RWPE2 (cell line): ENCODE data around the gene LPIN2.

ENCODE experiments used
- ATAC-seq: fragments of 200-7000 bp; cut with Tn5 transposase; 3 replicates; pipeline ENCODE4 v1.9.1; 2021; ENCODE audit warnings: low read depth
- DNase-seq: peaks from one replicate; pipeline ENCODE4 v3.0.0-alpha.2; 2020; ENCODE audit warnings: low spot score
- H3K27ac ChIP-seq: fragments of 450-650 bp; 2 replicates; pipeline ENCODE4 v1.5.1; 2017; ENCODE audit warnings: mild to moderate bottlenecking; ENCODE audit not compliant: poor library complexity, severe bottlenecking
- H3K27me3 ChIP-seq: fragments of 250-450 bp; sonication (Bioruptor Pico); 2 replicates; pipeline ENCODE4 v1.5.1; 2021; ENCODE audit warnings: mild to moderate bottlenecking, moderate library complexity; ENCODE audit not compliant: insufficient read depth, poor library complexity, severe bottlenecking
- H3K36me3 ChIP-seq: fragments of 250-450 bp; sonication (Bioruptor Pico); 2 replicates; pipeline ENCODE4 v1.5.1; 2020; ENCODE audit warnings: low read depth, mild to moderate bottlenecking, moderate library complexity
- H3K4me1 ChIP-seq: fragments of 250-450 bp; sonication (Bioruptor Pico); 2 replicates; pipeline ENCODE4 v1.5.1; 2021; ENCODE audit warnings: mild to moderate bottlenecking, moderate library complexity; ENCODE audit not compliant: insufficient read depth, poor library complexity, severe bottlenecking
- H3K4me3 ChIP-seq: fragments of 250-450 bp; sonication (Bioruptor Pico); 2 replicates; pipeline ENCODE4 v1.5.1; 2021; ENCODE audit warnings: mild to moderate bottlenecking, moderate library complexity; ENCODE audit not compliant: severe bottlenecking
- H3K9me3 ChIP-seq: fragments of 250-450 bp; sonication (Bioruptor Pico); 2 replicates; pipeline ENCODE4 v1.5.1; 2021; ENCODE audit warnings: mild to moderate bottlenecking, moderate library complexity; ENCODE audit not compliant: severe bottlenecking
- CTCF ChIP-seq: fragments of 450-650 bp; IDR thresholded peaks from one replicate; pipeline ENCODE4 v1.5.1; 2017; ENCODE audit warnings: mild to moderate bottlenecking, moderate library complexity; ENCODE audit not compliant: poor library complexity, severe bottlenecking

The LPIN2 gene

DNA sequence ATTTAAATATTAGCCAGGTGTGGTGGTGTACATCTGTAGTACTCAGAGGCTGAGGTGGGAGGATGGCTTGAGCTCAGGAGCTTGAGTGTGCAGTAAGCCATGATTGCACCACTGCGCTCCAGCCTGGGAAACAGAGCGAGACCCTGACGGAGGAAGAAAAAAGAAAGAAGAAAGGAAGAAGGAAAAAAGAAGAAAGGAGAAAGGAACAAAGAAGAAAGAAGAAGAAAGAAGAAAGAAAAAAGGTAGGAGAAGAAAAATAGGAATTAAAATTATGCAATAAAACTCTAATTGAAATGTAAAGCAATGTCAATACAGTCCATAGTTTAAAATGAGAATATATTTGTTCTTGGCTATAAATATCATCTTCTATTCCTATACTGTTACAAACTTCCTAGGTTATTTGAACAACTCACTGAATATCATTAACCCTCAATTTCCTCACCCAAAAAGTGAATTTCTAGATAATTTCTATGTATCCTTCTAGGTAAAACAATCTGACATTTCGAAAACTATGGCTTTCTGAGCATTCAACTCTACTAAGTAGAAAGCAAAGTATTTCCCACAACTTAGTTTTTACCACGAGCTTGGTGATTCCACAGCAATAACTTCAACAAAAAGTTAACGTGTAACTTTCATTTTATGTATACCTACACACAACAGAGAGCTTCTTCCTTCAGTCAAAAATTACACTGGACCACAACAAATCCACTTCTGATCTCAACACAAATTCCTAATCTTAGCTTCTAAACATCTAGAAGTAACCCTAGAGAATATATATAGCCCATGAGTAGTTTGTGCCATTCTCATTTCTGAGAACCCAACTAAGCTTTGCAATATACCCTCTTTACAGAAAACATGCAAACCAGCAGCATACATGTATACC is 19.7 kb downstream of the LPIN2 start:
- no peaks in the 10 kb centered on the region for H3K27me3 ChIP-seq
- ATAC-seq, result no peak
- DNase-seq, result no peak
- no peak overlapping the region for H3K4me3 ChIP-seq
- peaks cover 7% of the 10 kb centered on the region for H3K4me1 ChIP-seq
- H3K9me3 ChIP-seq, result no peaks in the 10 kb centered on the region
- no peak for TF ChIP-seq CTCF
- no peak overlapping the region for H3K27ac ChIP-seq
- H3K36me3 ChIP-seq, result no peaks in the 10 kb centered on the region; the same call in 1 of the 2 replicates

DNA sequence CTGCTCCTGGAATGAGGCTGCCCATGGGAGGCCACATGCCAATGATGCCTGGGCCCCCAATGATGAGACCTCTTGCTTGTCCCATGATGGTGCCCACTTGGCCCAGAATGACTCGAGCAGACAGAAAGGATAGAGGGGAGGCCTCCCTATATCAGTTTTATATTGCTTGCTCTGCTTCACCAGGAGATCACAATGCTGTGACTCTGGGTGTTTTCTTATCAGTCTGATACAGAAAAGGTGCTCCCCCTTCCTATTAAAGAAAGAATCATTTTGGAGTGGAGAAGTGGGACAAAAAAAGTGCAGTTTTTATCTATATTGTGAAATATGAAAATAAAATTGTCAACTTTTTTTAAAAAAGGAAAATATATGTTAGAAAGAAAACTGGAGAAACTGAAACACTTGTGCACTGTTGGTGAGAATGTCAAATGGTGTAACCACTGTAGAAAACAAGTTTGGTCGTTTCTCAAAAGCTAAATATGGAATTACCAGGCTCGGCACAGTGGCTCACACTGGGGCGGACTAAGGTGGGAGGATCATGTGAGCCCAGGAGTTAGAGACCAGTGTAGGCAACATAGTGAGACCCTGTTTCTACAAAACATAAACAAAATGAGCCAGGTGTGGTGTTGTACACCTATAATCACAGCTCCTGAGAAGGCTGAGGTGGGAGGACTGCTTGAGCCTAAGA is 21.8 kb downstream of the LPIN2 start:
- Histone ChIP-seq H3K4me3 (no peak overlapping the region), H3K36me3 (no peaks in the 10 kb centered on the region; the same call in 1 of the 2 replicates), H3K4me1 (peaks cover 8% of the 10 kb centered on the region), H3K27me3 (no peaks in the 10 kb centered on the region), H3K27ac (no peak overlapping the region), H3K9me3 (no peaks in the 10 kb centered on the region)
- DNase-seq, result no peak
- TF ChIP-seq CTCF, result no peak
- ATAC-seq, result no peak

GRCh38 chr18:2987876-2988790 is 24.8 kb downstream of the LPIN2 start:
- no peaks in the 10 kb centered on the region; the same call in 1 of the 2 replicates for H3K36me3 ChIP-seq
- H3K27ac ChIP-seq, result peak overlapping the region; percentile 67
- peaks cover 12% of the 10 kb centered on the region for H3K4me1 ChIP-seq
- TF ChIP-seq CTCF, result no peak
- H3K4me3 ChIP-seq, result no peak overlapping the region
- H3K9me3 ChIP-seq, result no peaks in the 10 kb centered on the region
- H3K27me3 ChIP-seq, result no peaks in the 10 kb centered on the region
- ATAC-seq, result peak; percentile 91
- DNase-seq, result no peak

- no peak overlapping the region for H3K27ac ChIP-seq
- peaks cover 25% of the 10 kb centered on the region for H3K4me1 ChIP-seq
- H3K9me3 ChIP-seq, result no peaks in the 10 kb centered on the region
- H3K36me3 ChIP-seq, result no peaks in the 10 kb centered on the region; the same call in 1 of the 2 replicates
- no peaks in the 10 kb centered on the region for H3K27me3 ChIP-seq
- DNase-seq (no peak), ATAC-seq (no peak)
- no peak overlapping the region for H3K4me3 ChIP-seq
- no peak for TF ChIP-seq CTCF
Observed at GRCh38 chr18:2986150-2986865, 26.6 kb downstream of the LPIN2 start.
